Suprapubic skin (tissue), 4 donors: ENCODE data around the gene AKR7A3. TPM values are rescaled to one million over a fixed set of nuclear protein-coding genes. Genes with fewer than 3 reads are reported as not detected.

Experiments
- DNase-seq, 2 donors: peaks; one replicate each; pipeline ENCODE4 v3.0.0-alpha.2; 2019; ENCODE audit warnings: low spot score in 2 of 2
- H3K27ac ChIP-seq: fragments of 200-600 bp; sonication (generic); one replicate; pipeline ENCODE4 v1.5.1; 2019
- H3K27me3 ChIP-seq: fragments of 200-600 bp; sonication (generic); one replicate; pipeline ENCODE4 v1.5.1; 2019
- H3K36me3 ChIP-seq: fragments of 200-600 bp; sonication (generic); one replicate; pipeline ENCODE4 v1.5.1; 2019
- H3K4me1 ChIP-seq: fragments of 200-600 bp; sonication (generic); one replicate; pipeline ENCODE4 v1.5.1; 2019
- H3K4me3 ChIP-seq: fragments of 200-600 bp; sonication (generic); one replicate; pipeline ENCODE4 v1.5.1; 2019; ENCODE audit warnings: mild to moderate bottlenecking
- H3K9me3 ChIP-seq: fragments of 200-600 bp; sonication (generic); one replicate; pipeline ENCODE4 v1.5.1; 2019
- EP300 ChIP-seq: sonication (generic); formaldehyde crosslinking; IDR thresholded peaks from one replicate; pipeline ENCODE4 v1.6.1; 2017; ENCODE audit warnings: antibody characterized with exemption
- POLR2A ChIP-seq, 2 donors: fragments of 450-650 bp; IDR thresholded peaks; one replicate each; pipeline ENCODE4 v1.6.1; 2017; ENCODE audit warnings: antibody characterized with exemption in 2 of 2, mild to moderate bottlenecking in 2 of 2, moderate library complexity in 2 of 2
- POLR2AphosphoS5 ChIP-seq, 3 donors: sonication (generic); formaldehyde crosslinking; IDR thresholded peaks; one replicate each; pipeline ENCODE4 v1.6.1; 2017; ENCODE audit warnings: antibody characterized with exemption in 3 of 3
- WGBS: methylation state at CpG from one replicate; pipeline ENCODE4 v1.1.5; 2018; 5-methylcytosine and 5-hydroxymethylcytosine counted together
- total RNA-seq, 4 donors: library from RNA; depleted of rRNA; stranded (reverse); fragments of >200 nt; gene quantifications; one replicate each; pipeline ENCODE4 v1.1.0, GENCODE V29; 2016
- TF ChIP-seq, protein P1 (sequence below), 2 donors: fragments of 200-600 bp in 1 of 2; fragments of 450-650 bp in 1 of 2; sonication (generic) in 1 of 2; IDR thresholded peaks; one replicate each; pipeline ENCODE4 v1.5.1; 2016 to 2019; ENCODE audit warnings: antibody characterized with exemption in 2 of 2, mild to moderate bottlenecking in 1 of 2, moderate library complexity in 1 of 2

Gene AKR7A3
- total RNA-seq, 4 donors from 2014 or later = 1.7 to 10.1 (median 3.4) TPM

DNA sequence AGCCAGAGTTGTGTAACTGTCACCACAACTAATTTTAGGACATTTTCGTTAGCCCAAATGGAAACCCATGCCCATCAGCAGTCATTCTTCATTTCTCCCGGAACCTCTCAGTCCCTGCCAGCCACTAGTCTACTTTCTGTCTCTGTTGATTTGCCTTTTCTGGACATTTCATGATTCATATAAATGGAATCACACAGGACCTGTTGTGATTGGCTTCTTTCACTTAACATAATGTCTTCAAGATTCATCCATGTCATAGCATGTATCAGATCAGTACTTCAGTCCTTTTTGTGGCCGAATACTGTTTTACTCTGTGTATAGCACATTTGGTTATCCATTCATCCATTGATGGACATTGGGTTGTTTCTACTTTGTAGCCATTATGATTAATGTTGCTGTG, 30.6 kb upstream of the AKR7A3 start:
- Histone ChIP-seq H3K4me1 (peaks cover 14% of the 10 kb centered on the region), H3K36me3 (peaks cover 39% of the 10 kb centered on the region)
- no peak for DNase-seq

DNA sequence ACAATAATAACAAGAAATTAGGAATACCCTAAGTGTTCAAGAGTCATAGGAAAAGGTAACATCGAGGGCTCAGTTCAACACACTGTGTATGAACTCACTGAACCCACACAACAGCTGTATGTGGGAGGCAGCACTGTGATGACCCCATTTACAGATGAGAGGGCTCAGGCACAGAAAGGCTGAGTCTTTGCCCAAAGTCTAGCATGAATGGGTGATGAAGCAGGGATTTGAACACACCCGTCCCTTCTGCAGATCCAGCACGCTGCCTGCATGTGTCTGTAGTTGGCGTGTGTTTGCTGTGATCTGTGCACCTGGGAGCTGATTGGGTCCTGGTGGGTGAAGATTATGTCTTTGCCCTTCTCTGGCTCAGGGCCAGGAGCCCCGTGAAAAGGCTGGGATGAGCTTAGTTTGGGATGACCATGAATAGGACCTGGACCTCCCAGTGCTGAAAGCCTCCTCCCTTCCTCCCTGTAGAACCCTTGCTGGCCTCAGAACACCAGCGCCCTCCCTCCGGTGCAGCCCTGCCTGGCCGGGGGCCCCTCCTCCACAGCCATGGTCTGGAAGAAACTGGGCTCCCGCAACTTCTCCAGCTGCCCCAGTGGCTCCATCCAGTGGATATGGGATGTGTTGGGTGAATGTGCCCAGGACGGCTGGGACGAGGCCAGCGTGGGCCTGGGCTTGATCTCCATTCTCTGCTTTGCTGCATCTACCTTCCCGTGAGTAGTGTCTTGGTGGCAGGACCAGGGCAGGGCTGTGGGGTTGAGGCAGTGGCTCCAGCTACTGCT, 28.7 kb upstream of the AKR7A3 start:
- TF ChIP-seq POLR2A (IDR thresholded peaks at IDR 0.05) (no peak), EP300 (no peak), POLR2AphosphoS5 (IDR thresholded peaks at IDR 0.05) (no peak)
- TF ChIP-seq, protein P1, sequence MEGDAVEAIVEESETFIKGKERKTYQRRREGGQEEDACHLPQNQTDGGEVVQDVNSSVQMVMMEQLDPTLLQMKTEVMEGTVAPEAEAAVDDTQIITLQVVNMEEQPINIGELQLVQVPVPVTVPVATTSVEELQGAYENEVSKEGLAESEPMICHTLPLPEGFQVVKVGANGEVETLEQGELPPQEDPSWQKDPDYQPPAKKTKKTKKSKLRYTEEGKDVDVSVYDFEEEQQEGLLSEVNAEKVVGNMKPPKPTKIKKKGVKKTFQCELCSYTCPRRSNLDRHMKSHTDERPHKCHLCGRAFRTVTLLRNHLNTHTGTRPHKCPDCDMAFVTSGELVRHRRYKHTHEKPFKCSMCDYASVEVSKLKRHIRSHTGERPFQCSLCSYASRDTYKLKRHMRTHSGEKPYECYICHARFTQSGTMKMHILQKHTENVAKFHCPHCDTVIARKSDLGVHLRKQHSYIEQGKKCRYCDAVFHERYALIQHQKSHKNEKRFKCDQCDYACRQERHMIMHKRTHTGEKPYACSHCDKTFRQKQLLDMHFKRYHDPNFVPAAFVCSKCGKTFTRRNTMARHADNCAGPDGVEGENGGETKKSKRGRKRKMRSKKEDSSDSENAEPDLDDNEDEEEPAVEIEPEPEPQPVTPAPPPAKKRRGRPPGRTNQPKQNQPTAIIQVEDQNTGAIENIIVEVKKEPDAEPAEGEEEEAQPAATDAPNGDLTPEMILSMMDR (IDR thresholded peaks at IDR 0.05) = no peak
- no peaks in the 10 kb centered on the region for H3K27me3 ChIP-seq
- 83% methylated on average over 10 of the region's 13 CpGs for WGBS

More for the DNA sequence above, 30.6 kb upstream of the AKR7A3 start:
- WGBS = 90% methylated on average over 3 of the region's 3 CpGs
- Histone ChIP-seq H3K27ac (no peak overlapping the region), H3K4me3 (no peak overlapping the region), H3K9me3 (no peaks in the 10 kb centered on the region), H3K27me3 (no peaks in the 10 kb centered on the region)
- TF ChIP-seq EP300 (no peak), POLR2A (IDR thresholded peaks at IDR 0.05) (no peak), POLR2AphosphoS5 (IDR thresholded peaks at IDR 0.05) (no peak)
- TF ChIP-seq, protein P1 (IDR thresholded peaks at IDR 0.05) = no peak

DNA sequence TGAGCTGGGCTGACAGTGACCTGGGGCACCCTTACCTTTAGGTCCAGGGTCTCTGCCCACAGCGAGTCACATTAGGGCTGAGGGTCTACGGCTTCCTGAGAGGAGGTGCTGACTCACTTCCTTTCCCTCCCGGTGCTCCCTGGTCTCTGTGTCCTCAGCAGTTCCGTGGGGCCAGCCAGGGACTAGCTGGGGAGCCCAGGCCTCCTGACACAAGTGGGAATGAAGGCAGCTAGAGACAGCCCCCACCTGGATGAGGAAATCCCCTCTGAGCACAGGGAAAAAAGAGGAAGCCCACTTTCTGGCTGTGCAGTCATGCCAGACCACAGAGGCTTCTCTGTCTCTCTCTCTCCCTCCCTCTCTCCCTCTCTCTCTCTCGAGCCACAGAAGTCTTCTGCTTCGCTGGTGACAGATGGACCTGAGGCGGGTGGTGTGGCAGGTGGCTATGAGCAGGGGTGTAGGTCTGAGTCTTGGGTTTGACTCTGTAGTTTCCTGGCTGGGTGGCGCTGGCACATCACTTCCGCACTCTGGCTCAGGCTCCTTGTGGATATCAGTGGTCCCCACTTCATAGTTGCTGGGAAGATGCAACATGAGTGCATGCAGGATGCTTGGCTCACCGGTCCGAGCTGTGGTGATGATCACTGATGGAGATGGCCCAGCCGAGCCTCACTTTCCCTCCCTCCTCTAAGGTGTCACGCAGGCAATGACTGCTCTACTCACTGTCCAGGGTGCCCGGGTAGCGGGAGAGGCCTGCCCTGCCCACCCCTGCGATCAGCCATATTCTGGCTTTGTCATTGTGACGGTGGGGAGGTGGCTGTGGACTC, 27.0 kb upstream of the AKR7A3 start:
- WGBS = 89% methylated on average over 14 of the region's 17 CpGs
- Histone ChIP-seq H3K36me3 (peaks cover 17% of the 10 kb centered on the region), H3K27ac (no peak overlapping the region), H3K4me1 (peaks cover 42% of the 10 kb centered on the region), H3K9me3 (no peaks in the 10 kb centered on the region), H3K4me3 (no peak overlapping the region), H3K27me3 (no peaks in the 10 kb centered on the region)
- no peak for DNase-seq
- TF ChIP-seq POLR2A (IDR thresholded peaks at IDR 0.05) = no peak
- TF ChIP-seq, protein P1 (IDR thresholded peaks at IDR 0.05) = no peak
- no peak for TF ChIP-seq EP300
- no peak for TF ChIP-seq POLR2AphosphoS5 (IDR thresholded peaks at IDR 0.05)

More for the DNA sequence above, 28.7 kb upstream of the AKR7A3 start:
- Histone ChIP-seq H3K36me3 (peaks cover 23% of the 10 kb centered on the region), H3K9me3 (no peaks in the 10 kb centered on the region), H3K4me3 (no peak overlapping the region), H3K4me1 (peaks cover 32% of the 10 kb centered on the region), H3K27ac (no peak overlapping the region)
- DNase-seq = no peak

DNA sequence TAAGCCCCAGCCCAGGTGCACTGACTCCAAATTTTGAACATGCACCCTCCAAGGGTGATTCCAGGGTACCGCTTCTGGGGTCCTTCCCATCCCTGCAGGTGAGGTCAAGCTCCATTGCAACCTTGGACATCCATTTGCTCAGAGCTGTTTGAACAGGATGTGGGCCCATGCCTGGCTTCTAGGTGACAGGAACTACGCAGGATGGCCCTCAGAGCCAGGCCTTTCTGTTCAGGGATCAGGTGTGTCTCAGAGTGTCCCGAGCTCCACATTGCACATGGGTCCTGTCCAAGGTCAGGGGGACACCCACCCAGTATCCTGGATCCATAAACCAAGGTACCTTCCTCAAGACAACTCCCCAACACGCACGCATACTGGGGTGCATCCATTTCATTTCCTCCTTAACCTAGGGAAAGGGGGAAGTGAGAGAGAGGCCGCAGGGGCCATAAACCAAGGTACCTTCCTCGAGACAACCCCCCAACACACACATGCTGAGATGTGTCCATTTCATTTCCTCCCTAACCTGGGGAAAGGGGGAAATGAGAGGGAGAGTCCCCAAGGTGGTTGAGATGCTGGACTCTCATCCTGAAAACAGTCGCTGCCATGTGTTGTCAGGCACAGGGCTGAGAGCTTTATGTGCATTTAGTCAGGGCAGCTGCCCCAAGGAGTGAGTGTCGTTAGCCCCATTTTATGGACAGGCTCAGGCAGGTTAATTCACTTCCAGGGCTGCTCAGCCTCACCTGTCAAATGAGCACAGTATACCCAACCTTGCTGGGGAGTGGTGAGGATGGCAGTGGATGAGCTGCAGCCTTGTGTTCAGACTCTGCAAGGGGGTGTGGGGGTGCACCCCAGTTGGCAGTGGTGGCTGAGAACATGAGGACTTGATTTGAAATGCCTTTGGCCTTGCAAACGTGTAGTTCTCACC, 25.7 kb upstream of the AKR7A3 start:
- Histone ChIP-seq H3K27ac (no peak overlapping the region), H3K27me3 (no peaks in the 10 kb centered on the region), H3K36me3 (peaks cover 15% of the 10 kb centered on the region), H3K4me3 (no peak overlapping the region), H3K4me1 (peaks cover 53% of the 10 kb centered on the region), H3K9me3 (no peaks in the 10 kb centered on the region)
- no peak for DNase-seq
- WGBS = 73% methylated on average over 3 of the region's 10 CpGs
- TF ChIP-seq, protein P1 (IDR thresholded peaks at IDR 0.05) = no peak
- TF ChIP-seq POLR2AphosphoS5 (IDR thresholded peaks at IDR 0.05) (no peak), POLR2A (IDR thresholded peaks at IDR 0.05) (no peak)
